Measurements from ENCODE around the gene DDC.

DDC gene

GRCh38 chr7:50431316-50431715 is 133.9 kb downstream of the DDC start:
- DNase-seq (ENCODE audit: low read depth) = peak; percentile 10
- H3K4me3 ChIP-seq (ENCODE audit: control insufficient read depth, low read depth, low read length) = no peak overlapping the region
- TF ChIP-seq CTCF (conservative IDR thresholded peaks at IDR 0.05; ENCODE audit: control insufficient read depth, insufficient read depth, low read depth, low read length) = no peak

DNA sequence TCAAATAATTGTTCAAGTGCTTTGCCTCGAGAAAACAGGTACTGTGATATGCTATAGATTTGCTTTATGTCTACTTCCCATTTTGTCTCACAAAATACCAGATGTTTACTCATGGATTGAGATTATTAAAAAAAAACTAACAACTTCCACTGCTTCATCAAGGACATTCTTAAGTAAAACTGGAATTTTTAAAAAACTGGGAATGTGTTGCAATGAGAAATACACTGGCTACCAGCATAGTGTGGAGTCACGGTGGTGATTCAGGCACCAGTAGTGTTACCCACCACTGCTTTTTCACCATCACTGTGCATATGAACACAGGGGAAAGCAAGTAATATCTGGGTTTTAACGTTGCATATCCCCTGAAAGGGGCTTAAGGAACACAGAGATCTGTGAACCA is 136.3 kb downstream of the DDC start:
- TF ChIP-seq CTCF (conservative IDR thresholded peaks at IDR 0.05; ENCODE audit: control insufficient read depth, insufficient read depth, low read depth, low read length) = no peak
- no peak overlapping the region for H3K4me3 ChIP-seq (ENCODE audit: control insufficient read depth, low read depth, low read length)
- no peak for DNase-seq (ENCODE audit: low read depth)

GRCh38 chr7:50427518-50427917 is 137.7 kb downstream of the DDC start:
- no peak overlapping the region for H3K4me3 ChIP-seq (ENCODE audit: control insufficient read depth, low read depth, low read length)
- no peak for TF ChIP-seq CTCF (conservative IDR thresholded peaks at IDR 0.05; ENCODE audit: control insufficient read depth, insufficient read depth, low read depth, low read length)

GRCh38 chr7:50426280-50427045 is 138.7 kb downstream of the DDC start:
- no peak for DNase-seq (ENCODE audit: low read depth)
- no peak overlapping the region for H3K4me3 ChIP-seq (ENCODE audit: control insufficient read depth, low read depth, low read length)
- no peak for TF ChIP-seq CTCF (conservative IDR thresholded peaks at IDR 0.05; ENCODE audit: control insufficient read depth, insufficient read depth, low read depth, low read length)

More at GRCh38 chr7:50427518-50427917, 137.7 kb downstream of the DDC start:
- DNase-seq (ENCODE audit: low read depth) = no peak

- DNase-seq (ENCODE audit: low read depth) = no peak
- TF ChIP-seq CTCF (conservative IDR thresholded peaks at IDR 0.05; ENCODE audit: control insufficient read depth, insufficient read depth, low read depth, low read length) = no peak
These were observed 139.9 kb downstream of the DDC start for GRCh38 chr7:50425318-50425717.

DNA sequence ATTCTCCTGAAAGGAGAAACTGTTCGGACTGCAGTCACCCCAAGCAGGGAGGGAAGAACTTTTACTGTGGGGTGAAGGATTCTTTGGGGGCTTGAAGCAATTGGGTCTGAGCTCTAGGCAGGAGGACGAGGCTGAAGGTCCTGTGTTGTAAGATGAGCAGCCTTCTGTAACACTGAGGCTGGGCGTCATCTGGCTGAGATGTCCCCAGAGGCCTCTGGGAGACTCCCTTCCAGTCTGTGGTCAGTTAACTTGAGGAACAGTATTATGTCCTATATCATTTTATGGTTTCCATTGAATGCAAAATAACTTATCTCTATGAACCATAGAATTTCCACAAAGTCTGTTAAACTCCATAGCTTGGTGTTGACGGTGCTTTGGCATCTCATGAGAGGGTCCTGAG is 141.3 kb downstream of the DDC start:
- no peak for TF ChIP-seq CTCF (conservative IDR thresholded peaks at IDR 0.05; ENCODE audit: control insufficient read depth, insufficient read depth, low read depth, low read length)

More at GRCh38 chr7:50425318-50425717, 139.9 kb downstream of the DDC start:
- H3K4me3 ChIP-seq (ENCODE audit: control insufficient read depth, low read depth, low read length) = no peak overlapping the region

More for the DNA sequence above, 141.3 kb downstream of the DDC start:
- H3K4me3 ChIP-seq (ENCODE audit: control insufficient read depth, low read depth, low read length) = no peak overlapping the region
- no peak for DNase-seq (ENCODE audit: low read depth)

Measured in fibroblast of mammary gland (primary cell).